ENCODE data around the gene SLC44A2. TPM values are rescaled to one million over a fixed set of nuclear protein-coding genes. Genes with fewer than 3 reads are reported as not detected.

The SLC44A2 gene
- total RNA-seq (10 to 100 TPM; 70.5 to 88.2 TPM), polyA plus RNA-seq (285 TPM)

- Mint-ChIP-seq H3K36me3 (peaks cover 0 to 48% (median 10%) of the 10 kb centered on the region in 3 donors), H3K27me3 (no peaks in the 10 kb centered on the region), H3K9me3 (no peaks in the 10 kb centered on the region), H3K4me1 (peaks cover 33 to 47% (median 43%) of the 10 kb centered on the region in 3 donors), H3K4me3 (peak within 1 kb of the TSS in 6 of 7 donors; percentile 13 to 82 (median 41)), H3K27ac (peak within 1 kb of the TSS; percentile 68 to 92 (median 84))
- DNase-seq: no peak
- H3K9me3 ChIP-seq (ENCODE audit: low read length): no peaks in the 10 kb centered on the region
- CTCF ChIA-PET: no interaction called here
- peaks cover 30% of the 10 kb centered on the region for H3K4me1 ChIP-seq (ENCODE audit: insufficient read depth, low read length)
- H3K36me3 ChIP-seq (ENCODE audit: insufficient read depth, low read length): peaks cover 18% of the 10 kb centered on the region
- POLR2A ChIA-PET: interaction anchor here (0.6 kb wide), 2 partner anchors 22 to 46 kb away, joined by 4 read pairs; no protein-coding TSS in a partner anchor
- H3K27ac ChIP-seq (ENCODE audit: low read depth, low read length): no peak within 1 kb of the TSS
- no peak within 1 kb of the TSS for H3K4me3 ChIP-seq (ENCODE audit: low read length)
- no peaks in the 10 kb centered on the region for H3K27me3 ChIP-seq (ENCODE audit: insufficient read depth, low read length, poor library complexity, severe bottlenecking)
Observed at GRCh38 chr19:10625003-10625761, at the start of gene SLC44A2. TSS of gene SLC44A2 (plus strand) at chr19:10625553. CDS start at chr19:10625634, 81 bp downstream.

DNA sequence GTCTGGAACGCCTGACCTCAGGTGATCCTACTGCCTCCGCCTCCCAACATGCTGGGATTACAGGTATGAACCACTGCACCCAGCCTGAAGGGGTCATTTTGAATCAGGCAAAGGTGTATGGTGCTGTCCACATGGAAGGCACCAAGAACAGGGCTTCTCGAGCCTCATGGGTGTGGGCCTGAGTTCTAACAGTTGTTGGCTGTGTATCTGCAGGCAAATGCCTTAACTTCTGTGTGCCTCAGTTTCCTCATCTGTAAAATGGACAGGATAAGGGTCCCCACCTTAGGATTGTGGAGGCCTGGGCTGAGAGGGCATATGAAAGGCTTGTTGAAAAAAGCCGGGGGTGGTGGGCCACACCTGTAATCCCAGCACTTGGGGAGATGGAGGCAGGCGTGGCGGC, 47.4 kb upstream of the SLC44A2 start:
- no peak overlapping the region for H3K4me3 ChIP-seq (ENCODE audit: low read length)
- Mint-ChIP-seq H3K4me3 (no peak overlapping the region), H3K36me3 (no peaks in the 10 kb centered on the region), H3K27ac (no peak overlapping the region), H3K27me3 (peaks cover 0 to 3% of the 10 kb centered on the region in 2 donors), H3K9me3 (no peaks in the 10 kb centered on the region), H3K4me1 (peaks cover 5 to 10% (median 7%) of the 10 kb centered on the region in 3 donors)
- no peak overlapping the region for H3K27ac ChIP-seq (ENCODE audit: low read depth, low read length)
- peaks cover 5% of the 10 kb centered on the region for H3K4me1 ChIP-seq (ENCODE audit: insufficient read depth, low read length)
- H3K9me3 ChIP-seq (ENCODE audit: low read length): no peaks in the 10 kb centered on the region
- no peaks in the 10 kb centered on the region for H3K36me3 ChIP-seq (ENCODE audit: insufficient read depth, low read length)
- ChIA-PET POLR2A (no interaction called here), CTCF (interaction anchor here (1.7 to 12.1 kb wide), 3 partner anchors 68 to 121 kb away, joined by 4 to 371 read pairs (median 90); partner anchors contain the start of gene QTRT1)
- no peak for DNase-seq
- no peaks in the 10 kb centered on the region for H3K27me3 ChIP-seq (ENCODE audit: insufficient read depth, low read length, poor library complexity, severe bottlenecking)

DNA sequence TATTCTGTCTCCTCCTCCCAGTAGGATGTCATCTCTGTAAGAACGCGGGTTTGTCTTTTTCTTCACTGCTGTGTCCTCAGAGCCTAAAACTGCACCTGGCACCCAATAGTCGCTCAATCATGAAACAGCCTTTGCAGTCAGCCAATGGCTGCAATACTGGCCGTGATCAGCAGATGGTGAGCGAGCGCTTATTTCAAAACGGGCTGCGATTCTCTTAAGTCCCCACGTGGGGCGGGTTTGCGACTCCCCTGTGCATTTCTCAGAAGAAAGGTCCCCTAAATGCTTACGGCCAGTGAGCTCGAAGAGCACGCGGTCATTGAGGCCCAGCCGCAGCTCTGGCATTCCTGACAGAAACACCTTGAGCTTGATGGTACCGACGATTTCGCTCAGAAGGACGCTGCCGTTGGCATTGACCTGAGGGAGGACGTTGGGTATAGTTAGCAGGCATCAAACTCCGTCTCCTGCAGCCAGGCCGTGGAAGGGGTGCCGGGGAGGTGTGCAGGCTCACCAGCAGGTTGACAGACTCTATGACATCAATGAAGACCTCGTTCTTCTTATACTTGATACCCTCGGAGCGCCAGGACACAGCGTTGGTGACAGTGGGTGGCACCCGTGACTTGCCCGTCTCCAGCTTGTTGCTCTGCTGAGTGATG, 44.2 kb upstream of the SLC44A2 start:
- Mint-ChIP-seq H3K4me3 (peak overlapping the region in 3 of 7 donors; percentile 4 to 23 (median 13)), H3K9me3 (no peaks in the 10 kb centered on the region)

GRCh38 chr19:10582091-10582490, 43.3 kb upstream of the SLC44A2 start:
- no peaks in the 10 kb centered on the region for H3K9me3 ChIP-seq (ENCODE audit: low read length)
- DNase-seq: no peak
- ChIA-PET CTCF (interaction anchor here (0.7 to 12.1 kb wide), 26 partner anchors 9 to 117 kb away, joined by 3 to 371 read pairs (median 6); partner anchors contain the start of gene QTRT1), POLR2A (interaction anchor here (0.7 to 2.1 kb wide), 5 partner anchors 13 to 71 kb away, joined by 3 to 24 read pairs (median 15); no protein-coding TSS in a partner anchor)
- H3K4me1 ChIP-seq (ENCODE audit: insufficient read depth, low read length): peaks cover 5% of the 10 kb centered on the region
- H3K4me1 Mint-ChIP-seq: peaks cover 15 to 26% (median 18%) of the 10 kb centered on the region in 3 donors
- no peaks in the 10 kb centered on the region for H3K36me3 ChIP-seq (ENCODE audit: insufficient read depth, low read length)
- H3K4me3 ChIP-seq (ENCODE audit: low read length): no peak overlapping the region
- H3K27me3 ChIP-seq (ENCODE audit: insufficient read depth, low read length, poor library complexity, severe bottlenecking): no peaks in the 10 kb centered on the region
- no peak overlapping the region for H3K27ac Mint-ChIP-seq
- H3K9me3 Mint-ChIP-seq: no peaks in the 10 kb centered on the region
- H3K27me3 Mint-ChIP-seq: peaks cover 3 to 5% of the 10 kb centered on the region in 2 donors
- H3K27ac ChIP-seq (ENCODE audit: low read depth, low read length): no peak overlapping the region
- no peak overlapping the region for H3K4me3 Mint-ChIP-seq
- no peaks in the 10 kb centered on the region for H3K36me3 Mint-ChIP-seq

More for the DNA sequence above, 44.2 kb upstream of the SLC44A2 start:
- Mint-ChIP-seq H3K4me1 (peaks cover 15 to 26% (median 18%) of the 10 kb centered on the region in 3 donors), H3K36me3 (no peaks in the 10 kb centered on the region), H3K27me3 (peaks cover 3 to 5% of the 10 kb centered on the region in 2 donors), H3K27ac (peak overlapping the region in 3 of 8 donors; percentile 18 to 82 (median 44))
- DNase-seq: peak; percentile 80 to 91 (median 82)
- Histone ChIP-seq H3K27ac (ENCODE audit: low read depth, low read length) (no peak overlapping the region), H3K36me3 (ENCODE audit: insufficient read depth, low read length) (no peaks in the 10 kb centered on the region), H3K4me3 (ENCODE audit: low read length) (no peak overlapping the region), H3K9me3 (ENCODE audit: low read length) (no peaks in the 10 kb centered on the region), H3K4me1 (ENCODE audit: insufficient read depth, low read length) (peaks cover 5% of the 10 kb centered on the region), H3K27me3 (ENCODE audit: insufficient read depth, low read length, poor library complexity, severe bottlenecking) (no peaks in the 10 kb centered on the region)
- ChIA-PET CTCF (interaction anchor here (0.5 to 12.1 kb wide), 39 partner anchors 8 to 285 kb away, joined by 3 to 371 read pairs (median 4); partner anchors contain the start of genes KRI1 and QTRT1), POLR2A (interaction anchor here (1.2 to 2.1 kb wide), 3 partner anchors 22 to 72 kb away, joined by 15 to 24 read pairs (median 17); no protein-coding TSS in a partner anchor)

DNA sequence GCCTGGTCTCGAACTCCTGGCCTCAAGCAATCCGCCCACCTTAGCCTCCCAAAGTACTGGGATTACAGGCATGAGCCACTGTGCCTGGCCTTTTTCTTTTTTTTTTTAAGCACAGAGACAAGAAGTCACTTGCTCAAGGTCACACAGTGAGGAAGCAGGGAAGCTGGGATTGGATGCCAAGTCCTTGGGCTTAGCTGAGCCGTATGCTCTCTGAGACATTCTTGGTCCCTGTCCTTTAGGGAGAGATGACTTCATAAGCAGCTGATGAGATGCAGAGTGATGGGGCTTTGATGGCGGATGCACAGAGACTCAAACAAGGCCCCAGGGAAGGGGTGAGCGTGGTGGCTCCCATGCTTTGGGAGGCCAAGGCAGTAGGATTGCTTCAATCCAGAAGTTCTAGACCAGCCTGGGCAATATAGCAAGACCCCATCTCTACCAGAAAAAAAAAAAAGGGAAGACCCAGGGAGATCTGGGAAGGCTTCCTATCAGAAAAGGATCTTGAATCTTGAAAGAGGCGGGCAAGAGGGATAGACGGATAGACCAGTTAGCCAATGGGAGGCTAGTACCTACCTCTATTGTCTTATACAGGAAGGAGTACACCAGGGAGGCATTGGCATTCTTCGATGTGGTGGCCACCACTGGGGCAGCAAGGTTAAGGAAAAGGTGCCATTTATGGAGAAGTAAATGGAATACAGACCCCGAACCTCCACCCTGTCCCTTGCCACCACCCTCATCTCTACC, 42.1 kb upstream of the SLC44A2 start:
- Mint-ChIP-seq H3K4me1 (peaks cover 19 to 34% (median 27%) of the 10 kb centered on the region in 3 donors), H3K9me3 (peaks cover 0 to 1% (median 0%) of the 10 kb centered on the region in 5 donors), H3K36me3 (peaks cover 0 to 2% (median 0%) of the 10 kb centered on the region in 3 donors), H3K27ac (no peak overlapping the region), H3K4me3 (no peak overlapping the region), H3K27me3 (peaks cover 7 to 11% of the 10 kb centered on the region in 2 donors)
- H3K9me3 ChIP-seq (ENCODE audit: low read length): no peaks in the 10 kb centered on the region
- no peak for DNase-seq
- POLR2A ChIA-PET: no interaction called here
- no peaks in the 10 kb centered on the region for H3K36me3 ChIP-seq (ENCODE audit: insufficient read depth, low read length)
- H3K4me1 ChIP-seq (ENCODE audit: insufficient read depth, low read length): peaks cover 5% of the 10 kb centered on the region
- H3K4me3 ChIP-seq (ENCODE audit: low read length): no peak overlapping the region
- CTCF ChIA-PET: interaction anchor here (1.3 to 12.1 kb wide), 4 partner anchors 19 to 115 kb away, joined by 3 to 371 read pairs (median 83); partner anchors contain the start of gene QTRT1
- no peaks in the 10 kb centered on the region for H3K27me3 ChIP-seq (ENCODE audit: insufficient read depth, low read length, poor library complexity, severe bottlenecking)
- no peak overlapping the region for H3K27ac ChIP-seq (ENCODE audit: low read depth, low read length)

- H3K27ac Mint-ChIP-seq: peak overlapping the region in 1 of 8 donors; percentile 83
- H3K27me3 ChIP-seq (ENCODE audit: insufficient read depth, low read length, poor library complexity, severe bottlenecking): no peaks in the 10 kb centered on the region
- ChIA-PET POLR2A (no interaction called here), CTCF (interaction anchor here (0.6 to 12.1 kb wide), 2 partner anchors 60 to 160 kb away, joined by 3 to 371 read pairs; no protein-coding TSS in a partner anchor)
- H3K4me3 Mint-ChIP-seq: no peak overlapping the region
- peaks cover 0 to 1% (median 0%) of the 10 kb centered on the region in 5 donors for H3K9me3 Mint-ChIP-seq
- H3K9me3 ChIP-seq (ENCODE audit: low read length): no peaks in the 10 kb centered on the region
- no peaks in the 10 kb centered on the region for H3K36me3 ChIP-seq (ENCODE audit: insufficient read depth, low read length)
- H3K27ac ChIP-seq (ENCODE audit: low read depth, low read length): no peak overlapping the region
- H3K4me1 ChIP-seq (ENCODE audit: insufficient read depth, low read length): peaks cover 1% of the 10 kb centered on the region
- no peak for DNase-seq
- H3K27me3 Mint-ChIP-seq: peaks cover 7 to 8% of the 10 kb centered on the region in 2 donors
- H3K4me1 Mint-ChIP-seq: peaks cover 14 to 26% (median 20%) of the 10 kb centered on the region in 3 donors
- H3K36me3 Mint-ChIP-seq: peaks cover 0 to 2% (median 0%) of the 10 kb centered on the region in 3 donors
- H3K4me3 ChIP-seq (ENCODE audit: low read length): no peak overlapping the region
Observed at GRCh38 chr19:10586396-10586795, 39.0 kb upstream of the SLC44A2 start.

GRCh38 chr19:10587022-10587838, 38.1 kb upstream of the SLC44A2 start, which contains the start of gene AP1M2:
TSS of gene AP1M2 (minus strand) at chr19:10587312. CDS start at chr19:10587231, 81 bp downstream.
- Histone ChIP-seq H3K9me3 (ENCODE audit: low read length) (no peaks in the 10 kb centered on the region), H3K27me3 (ENCODE audit: insufficient read depth, low read length, poor library complexity, severe bottlenecking) (no peaks in the 10 kb centered on the region), H3K36me3 (ENCODE audit: insufficient read depth, low read length) (no peaks in the 10 kb centered on the region), H3K27ac (ENCODE audit: low read depth, low read length) (no peak within 1 kb of the TSS), H3K4me1 (ENCODE audit: insufficient read depth, low read length) (no peaks in the 10 kb centered on the region), H3K4me3 (ENCODE audit: low read length) (no peak within 1 kb of the TSS)
- Mint-ChIP-seq H3K36me3 (peaks cover 0 to 2% (median 0%) of the 10 kb centered on the region in 3 donors), H3K27ac (peak within 1 kb of the TSS in 2 of 8 donors; percentile 2 to 83), H3K4me3 (peak within 1 kb of the TSS in 1 of 7 donors; percentile 13), H3K9me3 (peaks cover 0 to 1% (median 0%) of the 10 kb centered on the region in 5 donors), H3K27me3 (peaks cover 7 to 8% of the 10 kb centered on the region in 2 donors), H3K4me1 (peaks cover 14 to 23% (median 20%) of the 10 kb centered on the region in 3 donors)
- DNase-seq: no peak
- CTCF ChIA-PET: no interaction called here
- POLR2A ChIA-PET: no interaction called here
